ENCODE results near the gene AFAP1.

The AFAP1 gene

GRCh38 chr4:7939377-7940108, at the start of gene AFAP1:
Gene AFAP1, minus strand, starts transcription at chr4:7939861. Its CDS starts 67,783 bp downstream, at chr4:7872078.
- Histone ChIP-seq H3K9ac (no peak within 1 kb of the TSS), H4K20me1 (ENCODE audit: insufficient read depth) (no peaks in the 10 kb centered on the region), H3K27me3 (ENCODE audit: insufficient read depth, low read depth) (peaks cover 4% of the 10 kb centered on the region; the same call in 1 of the 2 replicates), H3K36me3 (ENCODE audit: insufficient read depth) (no peaks in the 10 kb centered on the region), H3K27ac (no peak within 1 kb of the TSS), H3K4me2 (no peak within 1 kb of the TSS), H3K4me1 (ENCODE audit: low read depth, poor library complexity, severe bottlenecking) (no peaks in the 10 kb centered on the region), H3K4me3 (IDR thresholded peaks at IDR 0.05; ENCODE audit: insufficient read depth, low read depth, low read length) (no peak within 1 kb of the TSS), H2AFZ (ENCODE audit: low read depth) (no peak within 1 kb of the TSS), H3K79me2 (ENCODE audit: insufficient read depth, low read depth) (no peaks in the 10 kb centered on the region)
- TF ChIP-seq CTCF (conservative IDR thresholded peaks at IDR 0.05; ENCODE audit: low read depth, low read length): no peak

GRCh38 chr4:7988437-7988836, 48.8 kb upstream of the AFAP1 start:
- H3K4me2 ChIP-seq: no peak overlapping the region

GRCh38 chr4:7987148-7987989, 47.7 kb upstream of the AFAP1 start:
- Histone ChIP-seq H3K27me3 (ENCODE audit: insufficient read depth, low read depth) (no peaks in the 10 kb centered on the region), H2AFZ (ENCODE audit: low read depth) (no peak overlapping the region), H3K4me2 (no peak overlapping the region), H3K9ac (no peak overlapping the region), H3K27ac (no peak overlapping the region), H3K4me3 (IDR thresholded peaks at IDR 0.05; ENCODE audit: insufficient read depth, low read depth, low read length) (no peak overlapping the region), H3K79me2 (ENCODE audit: insufficient read depth, low read depth) (no peaks in the 10 kb centered on the region), H3K36me3 (ENCODE audit: insufficient read depth) (no peaks in the 10 kb centered on the region), H3K4me1 (ENCODE audit: low read depth, poor library complexity, severe bottlenecking) (no peaks in the 10 kb centered on the region), H4K20me1 (ENCODE audit: insufficient read depth) (no peaks in the 10 kb centered on the region)
- peak; percentile 55 for TF ChIP-seq CTCF (conservative IDR thresholded peaks at IDR 0.05; ENCODE audit: low read depth, low read length)

More at GRCh38 chr4:7988437-7988836, 48.8 kb upstream of the AFAP1 start:
- no peak overlapping the region for H3K27ac ChIP-seq
- H2AFZ ChIP-seq (ENCODE audit: low read depth): no peak overlapping the region
- no peak for TF ChIP-seq CTCF (conservative IDR thresholded peaks at IDR 0.05; ENCODE audit: low read depth, low read length)
- no peak overlapping the region for H3K9ac ChIP-seq
- H3K79me2 ChIP-seq (ENCODE audit: insufficient read depth, low read depth): no peaks in the 10 kb centered on the region
- no peak overlapping the region for H3K4me3 ChIP-seq (IDR thresholded peaks at IDR 0.05; ENCODE audit: insufficient read depth, low read depth, low read length)
- H4K20me1 ChIP-seq (ENCODE audit: insufficient read depth): no peaks in the 10 kb centered on the region
- H3K27me3 ChIP-seq (ENCODE audit: insufficient read depth, low read depth): no peaks in the 10 kb centered on the region
- no peaks in the 10 kb centered on the region for H3K36me3 ChIP-seq (ENCODE audit: insufficient read depth)
- no peaks in the 10 kb centered on the region for H3K4me1 ChIP-seq (ENCODE audit: low read depth, poor library complexity, severe bottlenecking)

- Histone ChIP-seq H3K4me2 (no peak overlapping the region), H3K9ac (no peak overlapping the region), H3K36me3 (ENCODE audit: insufficient read depth) (no peaks in the 10 kb centered on the region), H3K27me3 (ENCODE audit: insufficient read depth, low read depth) (no peaks in the 10 kb centered on the region), H4K20me1 (ENCODE audit: insufficient read depth) (no peaks in the 10 kb centered on the region), H3K79me2 (ENCODE audit: insufficient read depth, low read depth) (no peaks in the 10 kb centered on the region), H3K27ac (no peak overlapping the region), H2AFZ (ENCODE audit: low read depth) (no peak overlapping the region), H3K4me3 (IDR thresholded peaks at IDR 0.05; ENCODE audit: insufficient read depth, low read depth, low read length) (no peak overlapping the region), H3K4me1 (ENCODE audit: low read depth, poor library complexity, severe bottlenecking) (no peaks in the 10 kb centered on the region)
- no peak for TF ChIP-seq CTCF (conservative IDR thresholded peaks at IDR 0.05; ENCODE audit: low read depth, low read length)
These were observed 46.3 kb upstream of the AFAP1 start for GRCh38 chr4:7985891-7986441.
